HG02981 (cell line): ENCODE measurements around the gene AMPH.

ENCODE experiments used
- ATAC-seq: cut with Tn5 transposase; IDR thresholded peaks from one replicate; pipeline ENCODE4 v1.9.1; 2021; ENCODE audit warnings: mild to moderate bottlenecking, moderate library complexity; ENCODE audit not compliant: unreplicated experiment

The AMPH gene

GRCh38 chr7:38630720-38631673 lies at the start of gene AMPH:
TSS of gene AMPH (minus strand) at chr7:38631373. CDS start at chr7:38631351, 22 bp downstream.
- ATAC-seq = no peak

GRCh38 chr7:38679419-38679818 lies 48.2 kb upstream of the AMPH start:
- no peak for ATAC-seq

GRCh38 chr7:38678698-38679054 lies 47.5 kb upstream of the AMPH start:
- ATAC-seq = no peak

- ATAC-seq = no peak
These were observed 47.0 kb upstream of the AMPH start for GRCh38 chr7:38677981-38678697.

- no peak for ATAC-seq
These were observed 44.4 kb upstream of the AMPH start for GRCh38 chr7:38675494-38676106.

- ATAC-seq = no peak
These were observed 43.3 kb upstream of the AMPH start for GRCh38 chr7:38674513-38674912.

- no peak for ATAC-seq
These were observed 42.6 kb upstream of the AMPH start for GRCh38 chr7:38673795-38674194.

- peak; percentile 54 for ATAC-seq
These were observed 41.0 kb upstream of the AMPH start for GRCh38 chr7:38671911-38672905.

GRCh38 chr7:38669965-38670520 lies 38.9 kb upstream of the AMPH start:
- no peak for ATAC-seq

GRCh38 chr7:38664972-38665371 lies 33.8 kb upstream of the AMPH start:
- ATAC-seq = no peak

GRCh38 chr7:38660427-38661099 lies 29.4 kb upstream of the AMPH start:
- no peak for ATAC-seq

- ATAC-seq = no peak
These were observed 28.8 kb upstream of the AMPH start for GRCh38 chr7:38659931-38660330.

- no peak for ATAC-seq
These were observed 27.7 kb upstream of the AMPH start for GRCh38 chr7:38658921-38659320.

- ATAC-seq = no peak
These were observed 25.8 kb upstream of the AMPH start for GRCh38 chr7:38656968-38657367.

GRCh38 chr7:38655833-38656774 lies 24.9 kb upstream of the AMPH start:
- ATAC-seq = no peak

GRCh38 chr7:38637957-38638356 lies 6.8 kb upstream of the AMPH start:
- no peak for ATAC-seq

GRCh38 chr7:38632411-38632810 lies 1.2 kb upstream of the AMPH start:
- ATAC-seq = no peak
